Panc1 (cell line): ENCODE data around the gene REXO5. TPM values are rescaled to one million over a fixed set of nuclear protein-coding genes. Genes with fewer than 3 reads are reported as not detected.

Source experiments
- ATAC-seq: fragments of 200-7000 bp; cut with Tn5 transposase; 2 replicates; pipeline ENCODE4 v1.9.1; 2020; ENCODE audit warnings: mild to moderate bottlenecking, moderate library complexity
- BruUV-seq: library from RNA; stranded (reverse); fragments of 400-500 nt; replicated peaks from 2 replicates; lab custom pipeline; 2021; lab: Mats Ljungman, UMichigan
- CTCF ChIA-PET: fragments of 300-600 bp; sonication (Branson Sonifier 250); formaldehyde crosslinking; loops from one replicate; lab custom pipeline; 2022; ENCODE audit warnings: antibody characterized with exemption; lab: Charles Lee
- POLR2A ChIA-PET: fragments of 300-600 bp; sonication (Branson Sonifier 250); formaldehyde crosslinking; loops from one replicate; lab custom pipeline; 2022; ENCODE audit warnings: antibody characterized with exemption; lab: Charles Lee
- DNase-seq: peaks from one replicate; pipeline ENCODE4 v3.0.0-alpha.2; 2010; ENCODE audit warnings: low read depth, low spot score
- H3K27ac ChIP-seq: 2 replicates; pipeline ENCODE4 v1.5.1; 2011; ENCODE audit warnings: mild to moderate bottlenecking, low read length, inconsistent platforms
- H3K27me3 ChIP-seq: fragments of 200-500 bp; sonication (Bioruptor generic); 2 replicates; pipeline ENCODE4 v1.6.0; 2014; ENCODE audit warnings: low read length, inconsistent platforms; ENCODE audit not compliant: control insufficient read depth, insufficient read depth
- H3K36me3 ChIP-seq: fragments of 200-500 bp; sonication (Bioruptor generic); 2 replicates; pipeline ENCODE4 v1.5.1; 2014; ENCODE audit warnings: inconsistent platforms, mild to moderate bottlenecking, low read length, moderate library complexity; ENCODE audit not compliant: control insufficient read depth, insufficient read depth
- H3K4me1 ChIP-seq: 2 replicates; pipeline ENCODE4 v1.5.1; 2011; ENCODE audit warnings: inconsistent platforms, mild to moderate bottlenecking, low read length, moderate library complexity; ENCODE audit not compliant: control insufficient read depth, insufficient read depth
- H3K4me3 ChIP-seq, 2 experiments: 2 replicates each; pipeline ENCODE4 v1.5.1; 2011 to 2012; ENCODE audit warnings: low read depth in 2 of 2, low read length in 2 of 2, mild to moderate bottlenecking in 2 of 2, inconsistent platforms in 1 of 2, moderate library complexity in 1 of 2
- H3K9me3 ChIP-seq: fragments of 200-500 bp; sonication (Bioruptor generic); 2 replicates; pipeline ENCODE4 v1.5.1; 2014; ENCODE audit warnings: low read depth, mild to moderate bottlenecking, inconsistent platforms, low read length, moderate library complexity; ENCODE audit not compliant: control insufficient read depth, insufficient read depth
- POLR2AphosphoS5 ChIP-seq: IDR thresholded peaks from 2 replicates; pipeline ENCODE4 v1.6.1; 2012; ENCODE audit warnings: mild to moderate bottlenecking, low read depth, low read length, moderate library complexity
- SIN3A ChIP-seq: IDR thresholded peaks from 2 replicates; pipeline ENCODE4 v1.6.1; 2012; ENCODE audit warnings: low read depth, mild to moderate bottlenecking, low read length, moderate library complexity, borderline replicate concordance; ENCODE audit not compliant: insufficient read depth
- TCF7L2 ChIP-seq: IDR thresholded peaks from 2 replicates; pipeline ENCODE4 v1.6.1; 2011; ENCODE audit warnings: mild to moderate bottlenecking, low read depth, low read length, inconsistent platforms
- in situ Hi-C: cut with HindIII; loops from 2 replicates; pipeline ENCODE4 v1.10.0; 2016; ENCODE audit warnings: low sequenced_read_pairs, low pct_unique_long_range_greater_than_20kb
- intact Hi-C: fragments of 100-400 bp; cut with micrococcal nuclease; formaldehyde crosslinking; loops from one replicate; pipeline ENCODE4 v1.10.0; 2022; ENCODE audit not compliant: unreplicated experiment
- total RNA-seq: library from RNA; stranded (reverse); gene quantifications from one replicate; pipeline ENCODE4 v1.2.1, GENCODE V29; 2021; ENCODE audit not compliant: unreplicated experiment
- TF ChIP-seq, protein P1 (sequence below): fragments of 450-650 bp; IDR thresholded peaks from 2 replicates; pipeline ENCODE4 v1.5.1; 2017; ENCODE audit warnings: mild to moderate bottlenecking
- TF ChIP-seq, protein P2 (sequence below), 2 experiments: IDR thresholded peaks; 2 replicates each; pipeline ENCODE4 v1.6.1; 2011 to 2012; ENCODE audit warnings: low read depth in 2 of 2, control low read depth in 1 of 2, low read length in 1 of 2, mild to moderate bottlenecking in 1 of 2, moderate library complexity in 1 of 2; ENCODE audit not compliant: insufficient read depth in 1 of 2

Gene REXO5
- total RNA-seq, 1 experiment from 2014 or later, result 13.6 TPM

- no peaks in the 10 kb centered on the region for H3K9me3 ChIP-seq
- peaks cover 22% of the 10 kb centered on the region; the same call in 1 of the 2 replicates for H3K36me3 ChIP-seq
- H3K27ac ChIP-seq, result no peak overlapping the region
- H3K4me3 ChIP-seq, result no peak overlapping the region
- ATAC-seq (no peak), DNase-seq (no peak)
- TF ChIP-seq TCF7L2 (no peak), SIN3A (no peak)
- TF ChIP-seq, protein P1, sequence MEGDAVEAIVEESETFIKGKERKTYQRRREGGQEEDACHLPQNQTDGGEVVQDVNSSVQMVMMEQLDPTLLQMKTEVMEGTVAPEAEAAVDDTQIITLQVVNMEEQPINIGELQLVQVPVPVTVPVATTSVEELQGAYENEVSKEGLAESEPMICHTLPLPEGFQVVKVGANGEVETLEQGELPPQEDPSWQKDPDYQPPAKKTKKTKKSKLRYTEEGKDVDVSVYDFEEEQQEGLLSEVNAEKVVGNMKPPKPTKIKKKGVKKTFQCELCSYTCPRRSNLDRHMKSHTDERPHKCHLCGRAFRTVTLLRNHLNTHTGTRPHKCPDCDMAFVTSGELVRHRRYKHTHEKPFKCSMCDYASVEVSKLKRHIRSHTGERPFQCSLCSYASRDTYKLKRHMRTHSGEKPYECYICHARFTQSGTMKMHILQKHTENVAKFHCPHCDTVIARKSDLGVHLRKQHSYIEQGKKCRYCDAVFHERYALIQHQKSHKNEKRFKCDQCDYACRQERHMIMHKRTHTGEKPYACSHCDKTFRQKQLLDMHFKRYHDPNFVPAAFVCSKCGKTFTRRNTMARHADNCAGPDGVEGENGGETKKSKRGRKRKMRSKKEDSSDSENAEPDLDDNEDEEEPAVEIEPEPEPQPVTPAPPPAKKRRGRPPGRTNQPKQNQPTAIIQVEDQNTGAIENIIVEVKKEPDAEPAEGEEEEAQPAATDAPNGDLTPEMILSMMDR, result peak; percentile 45; the same call in 1 of the 2 replicates
- in situ Hi-C loops (no loop called here), intact Hi-C loops (no loop called here)
- no peaks in the 10 kb centered on the region; the same call in 1 of the 2 replicates for H3K4me1 ChIP-seq
- POLR2A ChIA-PET, result no interaction called here
- CTCF ChIA-PET, result no interaction called here
- no peaks in the 10 kb centered on the region for H3K27me3 ChIP-seq
- no TSS peak for BruUV-seq
Measured at GRCh38 chr16:20799599-20799998, 6.7 kb upstream of the REXO5 start.

DNA sequence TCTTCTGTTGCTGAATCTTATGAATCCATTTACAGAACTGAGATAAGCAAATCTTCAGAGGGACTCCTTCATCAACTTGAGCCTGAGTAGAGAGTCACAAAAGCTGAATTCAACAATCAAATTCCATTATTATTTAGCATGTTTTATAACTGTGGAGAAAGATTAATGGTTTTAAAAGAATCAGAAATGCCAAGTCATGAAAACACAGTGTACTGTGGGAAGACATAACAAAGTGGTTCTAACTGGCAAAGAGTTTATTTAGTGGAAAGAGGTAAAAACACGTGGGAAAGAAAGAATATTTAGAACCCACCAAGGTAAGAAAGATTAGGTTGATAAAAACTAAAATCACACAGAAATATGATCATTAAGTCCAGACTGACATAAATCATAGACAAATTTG lies 5.0 kb upstream of the REXO5 start:
- Histone ChIP-seq H3K4me3 (no peak overlapping the region), H3K27ac (no peak overlapping the region), H3K36me3 (peaks cover 22% of the 10 kb centered on the region; the same call in 1 of the 2 replicates), H3K9me3 (no peaks in the 10 kb centered on the region), H3K27me3 (no peaks in the 10 kb centered on the region), H3K4me1 (no peaks in the 10 kb centered on the region; the same call in 1 of the 2 replicates)
- in situ Hi-C loops, result no loop called here
- ChIA-PET POLR2A (no interaction called here), CTCF (no interaction called here)
- no peak for TF ChIP-seq SIN3A
- intact Hi-C loops, result no loop called here
- no peak for ATAC-seq
- BruUV-seq, result no TSS peak
- no peak for DNase-seq

GRCh38 chr16:20803192-20803560 lies 3.2 kb upstream of the REXO5 start:
- no peaks in the 10 kb centered on the region for H3K9me3 ChIP-seq
- no peak overlapping the region for H3K27ac ChIP-seq
- POLR2A ChIA-PET, result no interaction called here
- TF ChIP-seq, protein P2, sequence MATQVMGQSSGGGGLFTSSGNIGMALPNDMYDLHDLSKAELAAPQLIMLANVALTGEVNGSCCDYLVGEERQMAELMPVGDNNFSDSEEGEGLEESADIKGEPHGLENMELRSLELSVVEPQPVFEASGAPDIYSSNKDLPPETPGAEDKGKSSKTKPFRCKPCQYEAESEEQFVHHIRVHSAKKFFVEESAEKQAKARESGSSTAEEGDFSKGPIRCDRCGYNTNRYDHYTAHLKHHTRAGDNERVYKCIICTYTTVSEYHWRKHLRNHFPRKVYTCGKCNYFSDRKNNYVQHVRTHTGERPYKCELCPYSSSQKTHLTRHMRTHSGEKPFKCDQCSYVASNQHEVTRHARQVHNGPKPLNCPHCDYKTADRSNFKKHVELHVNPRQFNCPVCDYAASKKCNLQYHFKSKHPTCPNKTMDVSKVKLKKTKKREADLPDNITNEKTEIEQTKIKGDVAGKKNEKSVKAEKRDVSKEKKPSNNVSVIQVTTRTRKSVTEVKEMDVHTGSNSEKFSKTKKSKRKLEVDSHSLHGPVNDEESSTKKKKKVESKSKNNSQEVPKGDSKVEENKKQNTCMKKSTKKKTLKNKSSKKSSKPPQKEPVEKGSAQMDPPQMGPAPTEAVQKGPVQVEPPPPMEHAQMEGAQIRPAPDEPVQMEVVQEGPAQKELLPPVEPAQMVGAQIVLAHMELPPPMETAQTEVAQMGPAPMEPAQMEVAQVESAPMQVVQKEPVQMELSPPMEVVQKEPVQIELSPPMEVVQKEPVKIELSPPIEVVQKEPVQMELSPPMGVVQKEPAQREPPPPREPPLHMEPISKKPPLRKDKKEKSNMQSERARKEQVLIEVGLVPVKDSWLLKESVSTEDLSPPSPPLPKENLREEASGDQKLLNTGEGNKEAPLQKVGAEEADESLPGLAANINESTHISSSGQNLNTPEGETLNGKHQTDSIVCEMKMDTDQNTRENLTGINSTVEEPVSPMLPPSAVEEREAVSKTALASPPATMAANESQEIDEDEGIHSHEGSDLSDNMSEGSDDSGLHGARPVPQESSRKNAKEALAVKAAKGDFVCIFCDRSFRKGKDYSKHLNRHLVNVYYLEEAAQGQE (IDR thresholded peaks at IDR 0.05; ENCODE audit: insufficient read depth in 1 of 2, low read depth in 2 of 2, low read length in 1 of 2), result no peak
- TF ChIP-seq POLR2AphosphoS5, result no peak
- TF ChIP-seq SIN3A, result no peak
- TF ChIP-seq, protein P1, result no peak
- no peak for TF ChIP-seq TCF7L2
- no TSS peak for BruUV-seq
- no peaks in the 10 kb centered on the region for H3K27me3 ChIP-seq
- CTCF ChIA-PET, result no interaction called here
- in situ Hi-C loops (no loop called here), intact Hi-C loops (no loop called here)
- peaks cover 19% of the 10 kb centered on the region; the same call in 1 of the 2 replicates for H3K36me3 ChIP-seq
- H3K4me1 ChIP-seq, result peaks cover 7% of the 10 kb centered on the region
- DNase-seq (no peak), ATAC-seq (no peak)
- H3K4me3 ChIP-seq, result no peak overlapping the region
